ENCODE data around the gene RIC8B.
"Not testable (repeated sequence)": the region's sequence is repeated elsewhere in the genome, so short reads cannot be mapped to it uniquely, and the experiment has no call there.

RIC8B gene

GRCh38 chr12:106774005-106774807, at the start of gene RIC8B:
Gene RIC8B (plus strand): TSS chr12:106774682. CDS start chr12:106774746, 64 bp downstream.
- peak; percentile 60 for DNase-seq (ENCODE audit: low read depth)

- DNase-seq (ENCODE audit: low read depth) = no peak
These were observed 49.5 kb upstream of the RIC8B start for GRCh38 chr12:106724934-106725333.

GRCh38 chr12:106726603-106727202, 47.8 kb upstream of the RIC8B start:
- DNase-seq (ENCODE audit: low read depth) = not testable (repeated sequence)

- DNase-seq (ENCODE audit: low read depth) = no peak
These were observed 44.9 kb upstream of the RIC8B start for GRCh38 chr12:106729611-106730010.

GRCh38 chr12:106732890-106733289, 41.6 kb upstream of the RIC8B start:
- no peak for DNase-seq (ENCODE audit: low read depth)

DNA sequence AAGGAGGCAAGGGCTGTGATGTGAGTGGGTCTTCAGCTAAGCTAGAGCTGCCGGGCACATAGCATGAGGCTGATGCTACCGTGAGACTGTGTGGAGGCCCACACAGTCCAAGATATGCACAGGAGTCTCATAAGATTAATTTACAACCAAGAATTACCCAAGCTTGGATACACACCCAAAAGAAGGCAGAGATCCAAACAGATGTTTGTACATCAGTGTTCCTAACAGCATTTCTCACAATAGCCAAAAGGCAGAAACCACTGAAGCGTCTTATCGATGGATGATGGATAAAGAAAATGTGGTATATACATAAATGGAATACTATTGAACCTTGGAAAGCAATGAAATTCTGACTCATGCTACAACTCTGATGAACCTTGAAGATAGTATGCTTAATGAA, 40.8 kb upstream of the RIC8B start:
- DNase-seq (ENCODE audit: low read depth) = no peak

GRCh38 chr12:106736051-106736957, 38.2 kb upstream of the RIC8B start:
- no peak for DNase-seq (ENCODE audit: low read depth)

DNA sequence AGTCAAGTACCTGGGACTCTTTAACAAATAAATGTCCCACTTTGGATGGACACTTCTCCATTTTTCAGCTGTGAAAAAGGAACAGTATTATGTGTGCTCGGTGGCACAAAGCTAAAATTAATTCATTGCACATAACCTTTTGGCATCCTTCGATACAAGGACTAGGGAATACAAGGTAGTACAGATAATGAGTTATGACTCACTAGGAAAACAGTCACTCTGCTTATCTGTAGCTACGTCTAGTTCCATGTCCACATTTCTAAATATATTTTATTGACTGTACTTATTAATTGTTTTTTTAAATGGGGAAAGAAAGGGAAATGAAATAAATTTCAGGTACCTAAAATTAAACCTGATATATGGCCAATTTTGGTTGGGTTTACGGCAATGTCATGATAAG, 35.2 kb upstream of the RIC8B start:
- DNase-seq (ENCODE audit: low read depth) = no peak

DNA sequence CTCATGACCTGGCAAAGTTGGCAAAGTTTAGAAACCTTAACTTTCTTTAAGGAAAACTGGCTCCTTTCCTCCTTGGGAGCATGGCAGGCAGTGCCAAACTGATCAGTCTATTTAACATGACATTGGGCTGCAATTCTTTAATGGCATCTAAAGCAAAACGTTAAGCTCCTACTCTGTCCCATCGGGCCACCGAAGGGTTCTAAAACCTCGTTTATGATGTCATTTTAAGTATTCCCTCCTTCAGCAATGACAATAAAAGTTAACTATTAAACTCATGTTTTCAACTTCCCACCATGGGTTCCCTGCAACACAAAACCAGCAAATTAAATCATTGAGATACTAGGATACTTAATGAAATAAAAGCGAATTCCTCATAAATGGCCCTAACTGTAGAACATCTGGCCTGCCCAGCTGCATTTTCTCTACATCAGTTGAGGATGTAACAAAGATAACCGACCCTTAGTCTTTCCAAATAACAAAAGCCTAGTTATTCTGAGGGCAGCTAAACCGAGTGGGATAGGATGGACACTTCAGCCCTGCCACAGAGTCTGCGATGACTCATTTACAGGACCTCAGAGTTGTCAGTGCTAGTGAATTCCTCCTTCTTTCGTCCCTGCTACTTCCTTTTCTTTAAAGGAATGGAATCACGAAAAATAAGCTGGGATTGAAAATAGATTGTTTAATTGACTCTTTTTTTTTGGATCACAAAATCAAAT, 34.5 kb upstream of the RIC8B start:
- DNase-seq (ENCODE audit: low read depth) = no peak

GRCh38 chr12:106740818-106741217, 33.7 kb upstream of the RIC8B start:
- no peak for DNase-seq (ENCODE audit: low read depth)

- no peak for DNase-seq (ENCODE audit: low read depth)
These were observed 33.2 kb upstream of the RIC8B start for GRCh38 chr12:106741247-106741646.

- no peak for DNase-seq (ENCODE audit: low read depth)
These were observed 31.1 kb upstream of the RIC8B start for GRCh38 chr12:106743270-106743988.

DNA sequence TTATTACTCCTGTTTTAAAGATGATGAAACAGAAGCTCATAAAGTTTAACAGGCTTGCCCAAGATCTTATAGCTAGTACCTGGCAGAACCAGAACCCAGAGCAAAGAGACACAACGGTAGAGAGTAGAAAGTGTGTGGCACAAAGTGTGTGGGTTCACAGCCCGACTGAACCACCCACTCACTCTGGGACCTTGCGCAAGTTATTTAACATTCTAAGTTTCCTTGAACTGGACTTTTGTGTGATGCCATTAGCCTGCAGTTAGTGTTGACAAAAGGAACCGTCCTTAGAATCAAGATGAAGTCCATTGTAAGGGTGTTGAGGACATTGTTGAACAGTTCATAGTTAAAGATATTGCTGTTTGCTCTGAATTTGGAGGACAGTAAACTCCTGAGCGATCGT, 29.9 kb upstream of the RIC8B start:
- DNase-seq (ENCODE audit: low read depth) = no peak

GRCh38 chr12:106745181-106745745, 29.2 kb upstream of the RIC8B start:
- DNase-seq (ENCODE audit: low read depth) = no peak

DNA sequence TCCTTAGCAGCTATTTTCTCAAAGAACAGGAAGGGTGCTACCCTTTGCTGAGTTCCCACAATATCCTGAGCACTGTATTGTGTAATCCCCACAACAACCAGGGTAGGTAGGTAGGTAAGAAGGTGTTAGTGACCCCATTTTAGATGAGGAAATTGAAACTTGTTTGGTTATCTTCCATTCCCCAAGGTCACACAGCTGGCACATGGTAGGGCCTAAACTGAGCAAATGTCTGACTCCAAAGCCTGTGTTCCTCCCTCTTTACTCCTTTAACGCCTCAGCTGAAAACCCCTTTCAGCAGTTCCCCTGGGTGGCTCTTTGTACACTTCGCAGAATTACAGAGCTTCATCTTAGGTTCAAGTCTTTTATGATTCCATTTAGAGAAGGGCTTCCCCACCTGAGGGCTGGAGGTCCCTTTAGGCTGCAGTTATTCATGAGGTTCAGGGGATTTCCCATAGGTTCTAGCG, 26.5 kb upstream of the RIC8B start:
- peak; percentile 6 for DNase-seq (ENCODE audit: low read depth)

- no peak for DNase-seq (ENCODE audit: low read depth)
These were observed 24.0 kb upstream of the RIC8B start for GRCh38 chr12:106750524-106750923.

- peak; percentile 5 for DNase-seq (ENCODE audit: low read depth)
These were observed 21.0 kb upstream of the RIC8B start for GRCh38 chr12:106753526-106753925.

- no peak for DNase-seq (ENCODE audit: low read depth)
These were observed 20.2 kb upstream of the RIC8B start for GRCh38 chr12:106754331-106754730.

DNA sequence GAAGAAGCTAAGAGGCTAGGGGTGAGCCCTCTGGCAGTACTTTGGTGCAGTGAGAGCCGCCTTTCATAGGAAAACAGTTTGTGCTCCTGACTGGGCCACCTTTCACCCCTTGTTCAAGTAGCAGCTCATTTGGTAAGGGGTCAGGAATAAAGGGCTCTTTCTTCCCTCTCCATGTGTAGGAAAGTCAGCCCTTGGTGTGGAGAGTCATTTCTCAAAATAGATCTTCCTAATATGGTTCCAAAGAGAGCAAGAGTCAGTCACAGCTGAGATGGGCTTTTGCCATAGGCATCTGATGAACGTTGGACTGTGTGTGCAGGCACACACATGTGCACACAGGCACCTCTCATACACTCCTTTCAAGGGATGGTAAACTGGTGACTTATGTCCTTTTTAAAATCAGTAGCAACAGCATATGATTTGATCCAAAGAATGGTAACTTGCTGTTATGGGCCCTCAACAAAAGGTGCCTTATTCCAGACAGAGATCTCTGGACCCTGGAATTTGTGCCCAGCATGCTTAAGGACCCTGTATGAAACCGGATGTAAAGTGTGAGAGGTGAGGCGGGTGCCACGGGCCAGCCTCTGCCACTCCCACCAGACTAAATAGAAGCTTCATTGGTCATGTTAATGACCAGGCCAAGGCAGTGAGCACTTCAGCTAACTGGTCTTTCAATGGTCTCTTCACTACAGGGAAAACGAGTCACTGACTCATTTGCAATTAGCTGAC, 16.7 kb upstream of the RIC8B start:
- DNase-seq (ENCODE audit: low read depth) = no peak
